A673 (cell line): ENCODE measurements around the gene RAB36. TPM values are rescaled to one million over a fixed set of nuclear protein-coding genes. Genes with fewer than 3 reads are reported as not detected.

Experiments used
- BruUV-seq: library from RNA; stranded (reverse); fragments of 400-500 nt; replicated peaks from 2 replicates; lab custom pipeline; 2021; lab: Mats Ljungman, UMichigan
- CTCF ChIA-PET: fragments of 300-600 bp; sonication (Branson Sonifier 250); formaldehyde crosslinking; loops from one replicate; lab custom pipeline; 2022; ENCODE audit warnings: antibody characterized with exemption; lab: Charles Lee
- POLR2A ChIA-PET: fragments of 300-600 bp; sonication (Branson Sonifier 250); formaldehyde crosslinking; loops from one replicate; lab custom pipeline; 2022; ENCODE audit warnings: antibody characterized with exemption; ENCODE audit not compliant: low non-redundant PET; lab: Charles Lee
- DNase-seq: peaks from one replicate; pipeline ENCODE4 v3.0.0-alpha.2; 2015; ENCODE audit warnings: low spot score
- H3K27ac ChIP-seq: fragments of 200-600 bp; sonication (generic); 2 replicates; pipeline ENCODE4 v1.5.1; 2016; ENCODE audit warnings: mixed run types, low read depth, mild to moderate bottlenecking, mixed read lengths, antibody characterized with exemption, low read length; ENCODE audit not compliant: poor library complexity, severe bottlenecking
- H3K27me3 ChIP-seq: fragments of 200-600 bp; sonication (generic); replicated peaks from 2 replicates; pipeline ENCODE4 v1.6.1; 2017; ENCODE audit warnings: mixed run types, low read depth, mild to moderate bottlenecking, mixed read lengths, antibody characterized with exemption, low read length; ENCODE audit not compliant: insufficient read depth, poor library complexity
- H3K36me3 ChIP-seq: fragments of 200-600 bp; sonication (generic); 2 replicates; pipeline ENCODE4 v1.6.1; 2016; ENCODE audit warnings: mixed run types, mild to moderate bottlenecking, mixed read lengths, antibody characterized with exemption, low read length; ENCODE audit not compliant: insufficient read depth, poor library complexity, severe bottlenecking
- H3K4me1 ChIP-seq: fragments of 200-600 bp; sonication (generic); 2 replicates; pipeline ENCODE4 v1.6.1; 2017; ENCODE audit warnings: mixed run types, mild to moderate bottlenecking, mixed read lengths, antibody characterized with exemption, low read length; ENCODE audit not compliant: insufficient read depth, poor library complexity, severe bottlenecking
- H3K4me3 ChIP-seq: fragments of 200-600 bp; sonication (generic); 2 replicates; pipeline ENCODE4 v1.5.1; 2016; ENCODE audit warnings: low read depth, mixed run types, mild to moderate bottlenecking, mixed read lengths, low read length; ENCODE audit not compliant: poor library complexity, severe bottlenecking
- H3K9me3 ChIP-seq: fragments of 200-600 bp; sonication (generic); 2 replicates; pipeline ENCODE4 v1.6.1; 2016; ENCODE audit warnings: mixed run types, low read depth, mild to moderate bottlenecking, mixed read lengths, antibody characterized with exemption, low read length; ENCODE audit not compliant: poor library complexity, severe bottlenecking
- CTCF ChIP-seq: fragments of 300-800, 200-600 bp; sonication (generic); conservative IDR thresholded peaks from 2 replicates; pipeline ENCODE4 v1.5.1; 2017; ENCODE audit warnings: low read depth, mild to moderate bottlenecking, antibody characterized with exemption, low read length, moderate library complexity, mixed read lengths
- EZH2 ChIP-seq: fragments of 200-600 bp; sonication (generic); IDR thresholded peaks from 2 replicates; pipeline ENCODE4 v1.6.1; 2017; ENCODE audit warnings: borderline replicate concordance, low read depth, mild to moderate bottlenecking, mixed read lengths, antibody characterized with exemption, low read length; ENCODE audit not compliant: poor library complexity, severe bottlenecking
- intact Hi-C: fragments of 100-400 bp; cut with micrococcal nuclease; formaldehyde crosslinking; loops from one replicate; pipeline ENCODE4 v1.10.0; 2022; ENCODE audit not compliant: unreplicated experiment
- total RNA-seq: library from RNA; stranded (reverse); gene quantifications from 2 replicates; pipeline ENCODE4 v1.2.3, GENCODE V29; 2021

Gene RAB36
- total RNA-seq, 1 experiment from 2014 or later, result 4.1 TPM

- peaks cover 2% of the 10 kb centered on the region for H3K4me1 ChIP-seq
- H3K27ac ChIP-seq, result no peak overlapping the region
- intact Hi-C loops, result no loop called here
- H3K27me3 ChIP-seq, result no peaks in the 10 kb centered on the region
- no peaks in the 10 kb centered on the region for H3K36me3 ChIP-seq
- no peak for DNase-seq
- no peak for TF ChIP-seq EZH2
- TF ChIP-seq CTCF, result no peak
- H3K4me3 ChIP-seq, result no peak overlapping the region
- CTCF ChIA-PET, result no interaction called here
- BruUV-seq, result no TSS peak
- POLR2A ChIA-PET, result no interaction called here
- no peaks in the 10 kb centered on the region for H3K9me3 ChIP-seq
Observed at GRCh38 chr22:23149743-23150238, 4.5 kb downstream of the RAB36 start.

GRCh38 chr22:23150762-23151161, 5.5 kb downstream of the RAB36 start:
- Histone ChIP-seq H3K36me3 (no peaks in the 10 kb centered on the region), H3K27ac (no peak overlapping the region), H3K27me3 (no peaks in the 10 kb centered on the region), H3K4me3 (no peak overlapping the region), H3K4me1 (no peaks in the 10 kb centered on the region), H3K9me3 (no peaks in the 10 kb centered on the region)
- CTCF ChIA-PET, result no interaction called here
- no peak for DNase-seq
- intact Hi-C loops, result no loop called here
- POLR2A ChIA-PET, result no interaction called here
- TF ChIP-seq EZH2, result no peak
- no peak for TF ChIP-seq CTCF
- BruUV-seq, result no TSS peak

GRCh38 chr22:23151827-23152226, 6.5 kb downstream of the RAB36 start:
- Histone ChIP-seq H3K36me3 (no peaks in the 10 kb centered on the region), H3K9me3 (no peaks in the 10 kb centered on the region), H3K4me3 (no peak overlapping the region), H3K27me3 (no peaks in the 10 kb centered on the region), H3K4me1 (no peaks in the 10 kb centered on the region), H3K27ac (no peak overlapping the region)
- CTCF ChIA-PET, result no interaction called here
- no peak for DNase-seq
- POLR2A ChIA-PET, result no interaction called here
- intact Hi-C loops, result no loop called here
- BruUV-seq, result no TSS peak
- TF ChIP-seq CTCF (no peak), EZH2 (no peak)
